Gastrocnemius medialis (tissue), 4 donors: ENCODE measurements around the gene PRKAR2B. TPM values are rescaled to one million over a fixed set of nuclear protein-coding genes. Genes with fewer than 3 reads are reported as not detected.

Experiments used
- ATAC-seq, 2 donors: fragments of 150-250 bp; one replicate each; pipeline ENCODE4 v1.9.1; 2016
- DNase-seq, 2 donors: peaks; one replicate each; pipeline ENCODE4 v3.0.0-alpha.2; 2019
- H3K27ac ChIP-seq, 4 donors: fragments of 200-600 bp; sonication (generic); 1 replicate in 1 of 4; 2 replicates in 3 of 4; pipeline ENCODE4 v1.5.1; 2016 to 2018; ENCODE audit warnings: mild to moderate bottlenecking in 2 of 4, moderate library complexity in 1 of 4
- H3K27me3 ChIP-seq, 3 donors: fragments of 200-600 bp; sonication (generic) in 2 of 3; 1 replicate in 1 of 3; 2 replicates in 2 of 3; pipeline versions ENCODE4 v1.5.1 to v1.6.0; 2016 to 2019; ENCODE audit warnings: mild to moderate bottlenecking in 1 of 3, moderate library complexity in 1 of 3
- H3K36me3 ChIP-seq, 2 donors: fragments of 200-600 bp; sonication (generic) in 1 of 2; one replicate each; pipeline ENCODE4 v1.5.1; 2017 to 2018
- H3K4me1 ChIP-seq, 2 donors: fragments of 200-600 bp; sonication (generic) in 1 of 2; one replicate each; pipeline ENCODE4 v1.5.1; 2016 to 2017; ENCODE audit warnings: mild to moderate bottlenecking in 2 of 2
- H3K4me3 ChIP-seq, 4 donors: fragments of 200-600 bp; sonication (generic) in 3 of 4; 1 replicate in 1 of 4; 2 replicates in 3 of 4; pipeline ENCODE4 v1.5.1; 2016 to 2019; ENCODE audit warnings: mild to moderate bottlenecking in 2 of 4
- H3K9me3 ChIP-seq, 3 donors: fragments of 200-600 bp; sonication (generic) in 2 of 3; 1 replicate in 1 of 3; 2 replicates in 2 of 3; pipeline ENCODE4 v1.5.1; 2016 to 2019
- CTCF ChIP-seq, 5 experiments: fragments of 450-650 bp in 3 of 5; fragments of 200-600 bp in 2 of 5; sonication (generic) in 2 of 5; IDR thresholded peaks in 4 of 5; conservative IDR thresholded peaks in 1 of 5; 1 replicate in 4 of 5; 2 replicates in 1 of 5; pipeline ENCODE4 v1.5.1; 2016 to 2019; ENCODE audit warnings: antibody characterized with exemption in 5 of 5, mild to moderate bottlenecking in 3 of 5, moderate library complexity in 3 of 5
- POLR2A ChIP-seq, 2 donors: fragments of 450-650 bp; IDR thresholded peaks; one replicate each; pipeline ENCODE4 v1.6.1; 2017; ENCODE audit warnings: antibody characterized with exemption in 2 of 2, mild to moderate bottlenecking in 2 of 2, moderate library complexity in 2 of 2
- in situ Hi-C, 4 donors: fragments of 200-750 bp; cut with MboI; loops; one replicate each; pipeline versions ENCODE4 v1.15.0 to v1.8.0; 2017; ENCODE audit warnings: low sequenced_read_pairs in 4 of 4
- intact Hi-C: fragments of 100-400 bp; cut with DNase I; formaldehyde crosslinking; loops from one replicate; pipeline ENCODE4 v1.15.1; 2023; ENCODE audit warnings: low total_unique reads
- total RNA-seq, 4 donors: library from RNA; depleted of rRNA; stranded (reverse); fragments of >200 nt; gene quantifications; one replicate each; pipeline versions ENCODE4 v1.1.0 to v1.2.3, GENCODE V29; 2016

Gene PRKAR2B
- total RNA-seq, 4 donors from 2014 or later, result 0.85 to 6.0 (median 1.4) TPM

- in situ Hi-C loops, result no loop called here
- ATAC-seq, result no peak
- Histone ChIP-seq H3K27ac (no peak overlapping the region), H3K9me3 (no peaks in the 10 kb centered on the region), H3K36me3 (no peaks in the 10 kb centered on the region), H3K27me3 (no peaks in the 10 kb centered on the region), H3K4me3 (no peak overlapping the region), H3K4me1 (no peaks in the 10 kb centered on the region)
- no peak for DNase-seq
- TF ChIP-seq CTCF (IDR thresholded peaks at IDR 0.05 in 4 of 5, conservative IDR thresholded peaks at IDR 0.05 in 1 of 5) (no peak), POLR2A (IDR thresholded peaks at IDR 0.05) (no peak)
- intact Hi-C loops, result no loop called here
Observed at GRCh38 chr7:107111196-107111595, 66.7 kb downstream of the PRKAR2B start.

DNA sequence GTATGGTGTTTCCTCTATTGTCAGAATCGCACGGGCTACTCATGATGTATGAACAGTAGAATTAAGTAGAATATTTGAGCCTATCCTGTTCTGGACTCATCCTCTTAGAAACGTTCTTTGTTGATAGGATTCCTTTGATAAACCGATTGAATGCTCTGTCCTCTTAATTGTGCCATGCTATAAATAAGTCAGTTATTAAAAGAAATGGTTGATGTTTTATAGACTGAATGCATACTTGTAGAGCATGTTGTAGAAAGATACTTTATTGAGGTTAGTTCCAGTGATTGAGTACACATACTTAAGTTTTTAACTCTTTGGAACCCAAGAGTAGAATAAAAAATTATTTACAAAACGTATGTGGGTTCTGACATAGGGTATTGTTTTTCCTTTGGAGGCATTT is 69.4 kb downstream of the PRKAR2B start:
- Histone ChIP-seq H3K36me3 (no peaks in the 10 kb centered on the region), H3K27ac (no peak overlapping the region), H3K4me3 (no peak overlapping the region), H3K4me1 (no peaks in the 10 kb centered on the region), H3K27me3 (no peaks in the 10 kb centered on the region), H3K9me3 (no peaks in the 10 kb centered on the region)
- ATAC-seq (no peak), DNase-seq (no peak)
- TF ChIP-seq CTCF (IDR thresholded peaks at IDR 0.05 in 4 of 5, conservative IDR thresholded peaks at IDR 0.05 in 1 of 5), result no peak
- no peak for TF ChIP-seq POLR2A (IDR thresholded peaks at IDR 0.05)
- in situ Hi-C loops (no loop called here), intact Hi-C loops (no loop called here)

DNA sequence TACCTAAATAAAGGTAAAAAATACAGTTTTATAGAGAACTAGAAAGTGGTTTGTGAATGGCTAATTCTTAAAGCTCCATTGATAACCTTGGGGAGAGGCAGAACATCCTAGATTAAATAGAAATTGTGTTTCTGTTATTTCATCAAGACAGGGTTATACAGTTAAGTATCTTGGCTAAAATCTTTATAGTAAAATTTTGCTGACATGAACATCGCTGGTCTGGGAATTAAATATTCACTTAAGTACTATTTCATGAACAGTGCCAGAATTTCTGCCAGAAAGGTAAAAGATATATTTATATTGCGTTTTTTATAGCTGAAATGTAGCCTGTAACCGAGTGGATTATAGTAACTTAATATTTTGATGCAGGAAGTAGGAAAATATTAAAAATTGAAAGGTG is 70.6 kb downstream of the PRKAR2B start:
- no peak for DNase-seq
- Histone ChIP-seq H3K27ac (no peak overlapping the region), H3K36me3 (no peaks in the 10 kb centered on the region), H3K27me3 (no peaks in the 10 kb centered on the region), H3K4me3 (no peak overlapping the region), H3K4me1 (no peaks in the 10 kb centered on the region), H3K9me3 (no peaks in the 10 kb centered on the region)
- no peak for ATAC-seq
- intact Hi-C loops, result no loop called here
- in situ Hi-C loops, result no loop called here
- no peak for TF ChIP-seq CTCF (IDR thresholded peaks at IDR 0.05 in 4 of 5, conservative IDR thresholded peaks at IDR 0.05 in 1 of 5)
- TF ChIP-seq POLR2A (IDR thresholded peaks at IDR 0.05), result no peak

GRCh38 chr7:107115762-107116540 is 71.4 kb downstream of the PRKAR2B start:
- DNase-seq (no peak), ATAC-seq (no peak)
- H3K4me3 ChIP-seq, result no peak overlapping the region
- TF ChIP-seq POLR2A (IDR thresholded peaks at IDR 0.05) (no peak), CTCF (IDR thresholded peaks at IDR 0.05 in 4 of 5, conservative IDR thresholded peaks at IDR 0.05 in 1 of 5) (no peak)
- no peaks in the 10 kb centered on the region for H3K4me1 ChIP-seq
- H3K27ac ChIP-seq, result no peak overlapping the region
- intact Hi-C loops (no loop called here), in situ Hi-C loops (no loop called here)
- H3K9me3 ChIP-seq, result no peaks in the 10 kb centered on the region
- H3K36me3 ChIP-seq, result no peaks in the 10 kb centered on the region
- H3K27me3 ChIP-seq, result no peaks in the 10 kb centered on the region
